GM19372 (cell line): ENCODE results near the gene DENND2A.
A peak's percentile ranks its signal among the peaks of the same experiment; 100 is the strongest.
"Not testable (repeated sequence)": the region's sequence is repeated elsewhere in the genome, so short reads cannot be mapped to it uniquely, and the experiment has no call there.

Source experiments
- ATAC-seq: cut with Tn5 transposase; IDR thresholded peaks from one replicate; pipeline ENCODE4 v1.9.1; 2021; ENCODE audit warnings: mild to moderate bottlenecking, low read depth, moderate library complexity; ENCODE audit not compliant: unreplicated experiment

The DENND2A gene, protein sequence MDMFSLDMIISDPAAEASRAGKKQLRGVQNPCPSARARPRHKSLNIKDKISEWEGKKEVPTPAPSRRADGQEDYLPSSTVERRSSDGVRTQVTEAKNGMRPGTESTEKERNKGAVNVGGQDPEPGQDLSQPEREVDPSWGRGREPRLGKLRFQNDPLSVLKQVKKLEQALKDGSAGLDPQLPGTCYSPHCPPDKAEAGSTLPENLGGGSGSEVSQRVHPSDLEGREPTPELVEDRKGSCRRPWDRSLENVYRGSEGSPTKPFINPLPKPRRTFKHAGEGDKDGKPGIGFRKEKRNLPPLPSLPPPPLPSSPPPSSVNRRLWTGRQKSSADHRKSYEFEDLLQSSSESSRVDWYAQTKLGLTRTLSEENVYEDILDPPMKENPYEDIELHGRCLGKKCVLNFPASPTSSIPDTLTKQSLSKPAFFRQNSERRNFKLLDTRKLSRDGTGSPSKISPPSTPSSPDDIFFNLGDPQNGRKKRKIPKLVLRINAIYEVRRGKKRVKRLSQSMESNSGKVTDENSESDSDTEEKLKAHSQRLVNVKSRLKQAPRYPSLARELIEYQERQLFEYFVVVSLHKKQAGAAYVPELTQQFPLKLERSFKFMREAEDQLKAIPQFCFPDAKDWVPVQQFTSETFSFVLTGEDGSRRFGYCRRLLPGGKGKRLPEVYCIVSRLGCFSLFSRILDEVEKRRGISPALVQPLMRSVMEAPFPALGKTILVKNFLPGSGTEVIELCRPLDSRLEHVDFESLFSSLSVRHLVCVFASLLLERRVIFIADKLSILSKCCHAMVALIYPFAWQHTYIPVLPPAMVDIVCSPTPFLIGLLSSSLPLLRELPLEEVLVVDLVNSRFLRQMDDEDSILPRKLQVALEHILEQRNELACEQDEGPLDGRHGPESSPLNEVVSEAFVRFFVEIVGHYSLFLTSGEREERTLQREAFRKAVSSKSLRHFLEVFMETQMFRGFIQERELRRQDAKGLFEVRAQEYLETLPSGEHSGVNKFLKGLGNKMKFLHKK

DNA sequence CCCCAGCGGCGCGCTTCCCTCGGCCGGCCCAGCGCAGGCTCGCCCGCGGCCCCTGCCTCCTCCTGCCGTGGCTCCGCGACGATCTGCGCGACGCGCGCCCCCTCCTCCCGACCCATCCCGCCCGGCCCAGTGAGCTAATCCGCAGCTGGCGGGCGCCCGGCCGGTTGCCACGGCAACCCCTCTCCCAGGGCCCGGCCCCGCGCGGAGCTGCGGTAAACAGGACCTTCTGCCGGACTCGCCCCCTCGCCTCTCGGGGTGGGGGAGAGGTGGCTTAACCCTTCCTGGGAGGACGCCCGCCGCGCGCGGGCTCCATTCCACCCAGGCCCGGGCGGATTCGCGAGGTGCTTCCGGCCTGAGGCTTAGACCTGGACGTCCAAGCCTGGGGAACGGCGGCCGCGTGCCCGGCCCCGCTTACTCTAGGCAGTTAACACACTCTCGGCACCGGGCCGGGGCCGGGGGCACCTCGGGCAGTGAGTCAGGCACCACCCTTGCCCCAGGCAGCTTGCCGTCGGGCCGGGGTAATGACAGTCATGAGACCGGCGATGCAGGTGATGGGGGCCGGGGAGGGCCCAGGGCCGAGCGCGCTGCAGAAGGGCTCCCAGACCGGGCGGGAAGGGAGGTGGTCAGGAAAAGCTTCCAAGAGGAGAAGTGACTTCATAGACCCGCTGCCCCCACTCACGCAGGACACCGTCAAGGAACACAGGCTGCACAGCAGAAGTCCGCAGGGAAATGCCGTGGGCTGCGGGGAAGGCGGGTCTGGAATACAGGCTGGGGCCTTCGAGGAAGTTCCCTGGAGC, at the start of gene DENND2A:
DENND2A (minus strand) TSS at position 87 of the 797 bp plus-strand sequence. CDS start 38,416 bp downstream, outside the sequence.
- ATAC-seq: no peak

DNA sequence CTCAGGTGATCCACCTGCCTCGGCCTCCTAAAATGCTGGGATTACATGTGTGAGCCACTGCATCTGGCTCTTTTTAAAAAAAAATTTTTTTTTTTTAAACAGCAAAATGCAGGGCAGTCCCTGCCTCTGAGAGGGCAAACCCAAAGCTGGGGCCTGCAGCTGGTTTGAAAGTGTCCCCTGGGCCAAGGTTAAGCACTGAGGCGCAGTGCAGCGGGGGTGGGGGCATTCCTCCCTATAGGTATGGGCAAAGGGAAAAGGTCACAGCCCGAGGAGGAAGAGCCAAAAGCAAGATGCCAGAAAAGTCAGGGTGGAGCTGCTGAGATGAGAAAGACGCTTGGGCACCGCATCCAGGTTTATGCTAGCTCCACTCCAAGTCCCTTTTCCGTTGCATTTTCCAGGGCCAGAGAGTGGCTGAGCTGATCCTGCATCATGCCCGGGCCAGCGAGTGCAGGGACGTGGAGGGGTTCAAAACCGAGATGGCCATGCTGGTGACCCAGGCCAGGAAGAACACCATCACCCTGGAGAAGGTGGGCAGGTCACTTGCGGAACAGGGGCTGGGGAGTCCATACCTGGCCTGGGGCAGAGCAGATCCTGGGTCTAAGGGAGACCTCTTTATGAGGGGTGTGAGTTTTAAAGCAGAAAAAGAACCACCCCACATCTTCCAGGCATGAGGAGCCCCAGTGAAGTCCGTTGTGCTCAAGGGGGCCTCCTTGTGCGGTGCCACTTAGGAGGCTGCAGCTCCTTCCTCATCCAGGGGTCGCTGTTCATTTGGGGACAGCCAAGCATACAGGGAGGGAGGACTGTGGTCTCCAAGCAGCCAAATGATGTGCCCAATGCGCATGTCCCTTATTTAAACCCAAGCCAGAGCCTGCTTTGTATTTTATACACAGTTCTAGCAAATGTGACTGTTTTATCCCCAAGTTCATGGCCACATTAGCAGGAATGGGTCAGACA, 48.9 kb upstream of the DENND2A start:
- no peak for ATAC-seq

DNA sequence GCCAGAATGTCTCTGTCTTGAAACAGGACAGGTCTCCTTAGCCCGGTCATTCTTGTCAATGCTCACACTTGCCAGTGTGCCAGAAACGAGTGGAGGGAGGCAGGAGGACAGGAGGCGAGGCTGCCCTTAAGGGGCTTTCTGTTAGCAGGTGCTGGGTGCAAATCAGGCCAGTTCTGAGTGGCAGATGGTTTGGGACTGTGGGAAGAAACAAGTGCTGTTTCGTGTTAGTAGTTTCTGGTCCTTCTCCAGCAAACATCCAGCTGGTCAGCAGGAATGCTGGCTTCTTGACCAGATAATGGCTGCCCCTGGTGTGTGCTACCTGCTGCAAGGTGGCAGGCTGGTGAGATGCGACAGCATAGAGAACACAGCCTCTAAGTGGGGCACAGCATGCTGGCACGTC, 47.7 kb upstream of the DENND2A start:
- ATAC-seq: no peak

DNA sequence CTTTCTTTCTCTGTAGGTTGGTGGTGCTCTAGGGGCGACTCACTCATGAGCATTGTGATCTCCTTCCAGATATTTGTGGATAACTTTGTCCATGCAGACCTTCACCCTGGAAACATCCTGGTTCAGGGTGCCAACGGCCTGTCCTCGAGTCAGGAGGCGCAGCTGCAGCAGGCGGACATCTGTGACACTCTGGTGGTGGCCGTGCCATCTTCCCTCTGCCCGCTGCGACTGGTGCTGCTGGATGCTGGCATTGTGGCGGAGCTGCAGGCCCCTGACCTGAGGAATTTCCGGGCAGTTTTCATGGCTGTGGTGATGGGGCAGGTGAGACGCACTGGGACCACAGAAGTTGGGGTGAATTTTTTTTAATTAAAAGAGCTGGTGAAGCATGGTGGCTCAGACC, 46.3 kb upstream of the DENND2A start:
- ATAC-seq: no peak

DNA sequence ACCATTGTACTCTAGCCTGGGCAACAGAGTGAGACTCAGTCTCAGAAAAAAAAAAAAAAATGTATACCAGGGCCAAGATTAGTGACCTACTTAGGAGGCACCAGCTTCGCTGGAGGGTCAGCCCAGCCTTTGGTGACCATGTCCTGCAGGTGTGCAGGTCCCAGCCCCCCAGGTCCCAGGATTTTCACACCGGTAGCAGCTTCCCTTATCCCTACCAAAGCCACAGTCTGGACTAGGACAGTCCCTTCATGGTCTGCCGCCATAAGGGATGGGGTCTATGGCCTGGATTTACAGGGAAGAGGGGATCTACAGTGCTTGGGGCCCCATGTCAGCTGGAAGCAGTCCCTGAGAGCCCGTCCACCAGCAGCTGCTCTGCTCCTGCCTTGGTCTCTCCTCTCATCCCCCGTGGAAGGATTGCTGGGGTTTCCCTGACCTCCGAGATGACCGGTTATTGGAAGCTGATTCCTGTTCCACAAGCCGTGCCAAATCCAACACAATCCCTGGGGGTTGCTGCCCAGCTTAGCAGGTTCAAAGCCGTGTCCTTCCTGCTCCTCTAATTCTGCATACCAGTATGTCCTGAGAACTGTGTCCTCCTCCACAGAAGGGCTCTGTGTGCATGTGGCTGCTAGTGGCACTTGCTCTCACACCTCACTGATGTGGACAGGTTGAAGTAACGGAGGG, 44.9 kb upstream of the DENND2A start:
- ATAC-seq: no peak

DNA sequence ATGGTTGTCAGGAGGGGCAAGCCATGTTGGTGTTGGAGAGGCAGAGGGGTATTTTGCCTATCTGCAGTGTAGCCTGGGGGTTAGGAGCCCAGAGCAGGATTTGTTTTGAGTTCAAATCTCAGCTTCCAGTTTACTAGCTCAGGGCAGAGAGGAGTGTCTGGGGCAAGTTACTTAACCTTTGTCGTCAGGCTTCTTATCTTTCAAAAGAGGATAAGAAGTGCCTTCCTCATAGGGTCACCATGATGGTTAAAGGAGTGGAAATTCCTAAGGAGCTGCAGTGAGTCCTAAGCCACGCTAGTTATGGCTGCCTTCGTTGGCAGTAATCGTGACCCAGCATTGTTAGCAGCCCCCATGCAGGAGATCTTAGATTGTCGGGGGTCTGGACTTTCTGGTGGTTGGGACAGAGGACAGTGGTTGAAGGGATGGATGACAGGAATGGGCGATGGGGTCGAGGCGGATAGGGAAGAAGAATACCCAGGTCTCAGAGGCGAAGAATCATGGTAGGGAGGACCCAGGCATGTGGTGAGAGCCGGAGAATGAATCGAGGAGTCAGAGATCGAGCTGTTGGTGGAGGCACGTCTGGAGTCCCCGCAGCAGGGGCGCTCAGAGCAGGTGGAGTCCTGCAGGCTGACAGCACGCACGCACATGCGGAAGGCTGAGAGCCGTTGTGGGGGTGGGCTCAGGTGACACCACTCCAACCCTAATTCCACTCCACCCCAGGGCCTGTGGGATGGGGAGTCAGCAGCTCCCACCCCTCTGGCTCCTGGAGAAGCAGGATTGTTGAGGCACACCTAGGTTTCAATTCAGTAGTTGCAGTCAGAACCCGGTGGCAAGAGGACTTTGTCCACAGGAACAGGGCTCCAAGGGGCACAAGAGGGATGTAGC, 43.7 kb upstream of the DENND2A start:
- ATAC-seq: no peak

DNA sequence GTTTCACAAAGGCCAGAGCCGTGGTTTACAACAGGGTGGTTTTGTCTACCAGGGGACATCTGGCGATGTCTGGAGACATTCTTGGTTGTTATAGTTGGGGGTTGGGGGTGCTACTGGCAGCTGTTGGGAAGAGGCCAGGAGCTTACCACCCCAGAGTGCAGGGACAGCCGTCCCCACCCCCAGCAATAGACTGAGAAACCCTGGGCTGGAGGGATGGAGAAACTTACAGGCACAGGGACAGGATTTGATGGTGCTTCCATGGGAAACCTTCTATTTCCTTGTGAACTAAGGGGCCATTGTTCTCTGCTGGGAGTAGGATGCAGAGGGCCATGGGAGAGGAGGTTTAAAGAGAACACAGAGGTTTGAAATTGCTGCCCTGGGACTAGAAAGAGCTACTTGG, 43.0 kb upstream of the DENND2A start:
- ATAC-seq: no peak

DNA sequence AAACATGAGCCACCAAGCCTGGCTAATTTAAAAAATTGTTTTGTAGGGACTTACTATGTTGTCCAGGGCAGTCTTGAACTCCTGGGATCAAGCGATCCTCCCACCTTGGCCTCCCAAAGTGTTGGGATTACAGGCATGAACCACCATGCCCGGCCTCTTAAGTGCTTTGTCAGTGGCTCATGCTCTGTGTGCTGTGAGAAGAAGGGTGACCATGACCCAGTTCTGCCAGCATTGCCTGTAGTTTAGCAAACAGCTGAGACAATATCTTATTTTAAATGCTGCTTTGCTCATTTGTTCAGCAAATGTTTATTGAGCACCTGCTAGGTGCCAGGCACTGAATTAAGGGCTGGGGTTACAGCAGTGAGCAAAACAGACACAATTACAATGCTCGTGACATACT, 41.2 kb upstream of the DENND2A start:
- no peak for ATAC-seq

DNA sequence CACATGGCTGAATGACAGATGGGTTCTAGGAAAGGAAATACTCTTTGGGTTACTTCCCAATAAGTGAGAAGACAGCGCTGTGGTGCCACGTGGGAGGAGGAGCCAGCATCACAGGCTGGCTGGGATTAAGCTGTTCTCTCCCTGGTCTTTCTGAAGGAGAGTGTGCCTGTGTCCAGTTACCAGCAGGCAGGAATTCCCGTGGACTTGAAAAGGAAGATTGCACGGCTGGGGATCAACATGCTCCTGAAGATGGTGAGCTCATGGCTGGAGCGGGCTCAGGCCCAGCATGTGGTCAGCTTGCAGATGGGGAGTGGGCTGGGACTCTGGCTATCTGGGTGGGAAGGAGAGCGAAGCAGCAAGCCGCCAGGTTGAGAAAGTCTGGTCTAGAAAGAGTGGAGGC, 40.3 kb upstream of the DENND2A start:
- no peak for ATAC-seq

DNA sequence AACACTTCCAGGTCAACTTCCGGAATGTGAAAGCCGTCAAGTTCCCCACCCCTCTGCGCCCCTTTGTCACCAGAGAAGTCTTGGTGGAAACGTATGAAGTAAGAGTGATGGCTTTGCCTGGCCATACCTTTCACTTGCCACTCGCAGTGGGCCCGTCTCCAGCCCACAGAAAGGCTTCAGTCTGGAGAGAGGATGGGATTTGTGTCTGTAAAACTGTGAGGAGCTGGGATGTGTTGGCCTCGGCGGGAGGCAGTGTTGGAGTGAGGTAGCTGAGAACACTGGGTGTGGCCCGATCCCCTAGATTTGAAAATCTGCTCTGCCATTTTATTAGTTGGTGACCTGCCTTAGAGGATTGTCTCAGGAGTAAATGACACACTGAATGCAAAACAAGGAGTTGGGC, 38.6 kb upstream of the DENND2A start:
- no peak for ATAC-seq

DNA sequence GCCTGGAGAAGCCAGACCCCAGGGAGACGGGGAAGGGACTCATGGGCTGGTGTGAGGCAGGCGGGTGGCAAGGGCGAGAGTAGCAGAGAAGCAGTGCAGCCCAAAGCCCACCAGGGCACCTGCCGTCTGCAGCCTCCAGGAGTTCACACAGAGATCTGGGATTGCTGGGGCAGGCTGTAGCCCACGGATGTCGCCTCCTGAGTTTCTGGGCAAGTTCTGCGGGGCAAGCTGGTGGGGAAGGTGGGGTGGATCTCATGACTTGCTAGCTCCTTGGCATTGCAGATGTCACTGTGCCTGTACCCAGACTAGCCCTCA, 38.2 kb upstream of the DENND2A start:
- no peak for ATAC-seq

DNA sequence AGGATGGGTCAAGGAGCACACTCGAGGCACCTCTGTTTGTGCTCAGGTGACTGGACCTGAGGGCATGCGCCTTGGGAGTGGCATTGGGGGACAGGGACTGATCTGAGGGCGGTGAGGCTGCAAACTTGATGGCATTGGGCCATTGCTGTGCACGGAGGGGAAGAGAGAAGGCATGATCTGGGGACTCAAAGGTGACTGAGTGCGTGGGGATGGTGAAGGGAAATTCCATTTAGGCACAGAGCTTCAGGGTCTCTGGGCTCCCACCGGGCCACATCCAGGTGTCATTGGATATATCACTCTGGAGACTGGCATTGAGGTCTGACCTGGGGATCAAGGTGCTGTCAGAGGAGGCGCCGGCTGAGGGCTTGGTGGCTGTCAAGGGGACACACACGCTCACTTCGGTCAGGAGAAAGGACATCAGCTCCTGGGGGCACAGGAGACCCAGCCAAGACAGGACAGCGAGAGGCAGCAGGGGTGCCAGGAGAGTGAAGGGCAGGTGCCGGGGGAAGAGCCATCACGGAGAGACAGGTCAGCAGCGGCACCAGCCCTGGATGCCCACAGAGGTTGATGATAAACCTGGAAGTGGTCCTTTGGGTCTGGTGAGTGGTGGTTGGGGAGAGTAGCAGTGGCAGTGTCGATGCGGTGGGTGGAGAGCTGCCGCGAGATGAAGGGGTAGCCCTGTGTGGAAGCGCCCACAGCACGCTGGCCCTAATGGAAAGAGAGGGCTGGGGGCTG, 37.6 kb upstream of the DENND2A start:
- no peak for ATAC-seq

DNA sequence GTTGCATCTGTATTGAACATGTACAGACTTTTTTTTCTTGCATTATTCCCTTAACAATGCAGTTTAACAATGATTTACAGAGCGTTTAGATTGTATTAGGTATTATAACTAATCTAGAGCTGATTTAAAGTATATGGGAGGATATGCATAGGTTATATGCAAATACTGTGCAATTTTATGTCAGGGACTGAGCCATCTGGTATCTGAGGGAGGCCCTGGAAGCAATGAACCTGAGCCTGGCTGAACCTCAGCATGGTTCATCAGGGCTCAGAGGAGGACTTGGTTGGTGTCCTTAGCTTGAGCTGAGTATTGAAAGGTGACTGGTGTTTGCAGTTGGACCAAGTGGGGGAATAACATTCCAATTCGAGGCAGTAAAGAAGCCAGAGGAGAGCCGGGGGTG, 36.9 kb upstream of the DENND2A start:
- no peak for ATAC-seq

DNA sequence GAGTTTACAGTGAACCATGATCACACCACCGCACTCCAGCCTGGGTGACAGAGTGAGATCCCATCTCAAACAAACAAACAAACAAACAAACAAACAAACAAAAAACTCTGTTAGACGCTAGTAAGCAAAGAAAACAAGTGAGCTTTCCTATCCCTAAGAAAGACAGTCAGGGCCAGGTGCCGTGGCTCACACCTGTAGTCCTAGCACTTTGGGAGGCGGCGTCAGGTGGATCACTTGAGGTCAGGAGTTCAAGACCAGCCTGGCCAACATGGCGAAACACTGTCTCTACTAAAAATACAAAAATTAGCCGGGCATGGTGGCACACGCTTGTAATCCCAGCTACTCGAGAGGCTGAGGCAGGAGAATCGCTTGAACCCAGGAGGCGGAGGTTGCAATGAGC, 36.3 kb upstream of the DENND2A start:
- not testable (repeated sequence) for ATAC-seq

DNA sequence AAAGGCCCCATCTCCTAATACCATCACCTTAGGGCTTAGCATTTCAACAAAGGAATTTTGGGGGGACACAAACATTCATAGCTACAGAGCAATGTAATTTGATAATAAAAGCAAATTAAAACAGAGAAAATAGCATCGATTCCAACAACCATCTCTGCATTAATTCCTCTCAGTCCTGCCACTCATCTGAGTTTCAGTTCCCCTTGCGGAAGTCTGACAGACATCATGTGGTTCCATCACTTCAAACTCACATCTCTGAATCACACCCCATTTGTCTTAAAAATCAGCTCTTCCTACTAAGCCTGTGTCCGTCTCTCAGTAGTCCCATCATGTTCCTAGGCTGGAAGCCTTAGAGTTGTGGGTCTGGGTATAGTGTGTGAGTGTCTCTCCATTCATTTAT, 35.7 kb upstream of the DENND2A start:
- peak; percentile 47 for ATAC-seq

DNA sequence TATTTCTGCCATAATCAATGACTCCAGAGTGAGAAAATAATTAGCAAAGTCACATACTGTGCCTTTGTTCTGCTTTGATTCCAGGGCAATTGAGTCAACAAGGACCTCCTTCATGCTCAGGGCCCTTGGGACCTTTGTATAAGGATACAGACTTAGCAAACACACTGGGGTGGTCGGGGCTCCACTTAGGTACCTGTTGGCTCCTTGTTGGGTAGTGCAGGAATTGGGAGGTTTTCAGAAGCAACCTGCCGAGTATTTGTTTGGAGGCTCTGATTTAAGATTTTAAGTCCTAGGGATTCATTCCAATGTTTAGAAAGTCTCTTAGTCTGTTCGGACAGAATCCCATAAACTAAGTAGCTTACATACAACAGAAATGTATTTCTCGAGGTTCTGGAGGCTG, 35.1 kb upstream of the DENND2A start:
- no peak for ATAC-seq

DNA sequence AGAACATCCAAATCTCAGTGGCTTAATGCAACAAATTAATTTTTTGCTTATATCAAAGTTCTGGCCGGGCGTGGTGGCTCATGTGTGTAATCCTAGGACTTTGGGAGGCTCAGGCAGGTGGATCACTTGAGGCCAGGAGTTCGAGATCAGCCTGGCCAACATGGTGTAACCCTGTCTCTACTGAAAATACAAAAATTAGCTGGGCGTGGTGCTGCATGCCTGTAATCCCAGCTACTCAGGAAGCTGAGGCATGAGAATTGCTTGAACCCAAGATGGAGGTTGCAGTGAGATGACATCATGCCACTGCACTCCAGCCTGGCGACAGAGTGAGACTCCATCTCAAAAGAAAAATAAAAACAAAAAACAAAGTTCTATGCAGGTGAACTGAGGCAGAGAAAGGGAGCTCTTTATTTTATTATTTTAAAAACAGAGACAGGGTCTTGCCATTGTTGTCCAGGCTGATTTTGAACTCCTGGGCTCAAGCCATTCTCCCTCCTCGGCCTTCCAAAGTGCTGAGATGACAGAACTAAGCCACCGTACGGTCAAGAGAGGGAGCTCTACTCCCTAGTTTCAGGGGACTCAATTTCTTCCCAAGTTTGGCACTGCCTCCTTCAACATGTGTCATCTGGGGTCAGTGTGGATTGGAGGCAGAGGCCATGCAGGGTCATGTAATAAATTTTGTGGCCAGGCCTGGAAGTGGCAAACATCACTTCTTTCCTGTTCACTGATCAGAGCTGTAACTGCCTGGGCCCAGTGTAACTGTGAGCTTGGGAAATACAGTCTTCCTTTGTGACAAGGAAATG, 34.5 kb upstream of the DENND2A start:
- ATAC-seq: no peak
